GM19463 (cell line): Measurements from ENCODE around the gene POC1A.

Source experiments
- ATAC-seq: cut with Tn5 transposase; IDR thresholded peaks from one replicate; pipeline ENCODE4 v1.9.1; 2021; ENCODE audit warnings: mild to moderate bottlenecking, moderate library complexity; ENCODE audit not compliant: unreplicated experiment

The POC1A gene

DNA sequence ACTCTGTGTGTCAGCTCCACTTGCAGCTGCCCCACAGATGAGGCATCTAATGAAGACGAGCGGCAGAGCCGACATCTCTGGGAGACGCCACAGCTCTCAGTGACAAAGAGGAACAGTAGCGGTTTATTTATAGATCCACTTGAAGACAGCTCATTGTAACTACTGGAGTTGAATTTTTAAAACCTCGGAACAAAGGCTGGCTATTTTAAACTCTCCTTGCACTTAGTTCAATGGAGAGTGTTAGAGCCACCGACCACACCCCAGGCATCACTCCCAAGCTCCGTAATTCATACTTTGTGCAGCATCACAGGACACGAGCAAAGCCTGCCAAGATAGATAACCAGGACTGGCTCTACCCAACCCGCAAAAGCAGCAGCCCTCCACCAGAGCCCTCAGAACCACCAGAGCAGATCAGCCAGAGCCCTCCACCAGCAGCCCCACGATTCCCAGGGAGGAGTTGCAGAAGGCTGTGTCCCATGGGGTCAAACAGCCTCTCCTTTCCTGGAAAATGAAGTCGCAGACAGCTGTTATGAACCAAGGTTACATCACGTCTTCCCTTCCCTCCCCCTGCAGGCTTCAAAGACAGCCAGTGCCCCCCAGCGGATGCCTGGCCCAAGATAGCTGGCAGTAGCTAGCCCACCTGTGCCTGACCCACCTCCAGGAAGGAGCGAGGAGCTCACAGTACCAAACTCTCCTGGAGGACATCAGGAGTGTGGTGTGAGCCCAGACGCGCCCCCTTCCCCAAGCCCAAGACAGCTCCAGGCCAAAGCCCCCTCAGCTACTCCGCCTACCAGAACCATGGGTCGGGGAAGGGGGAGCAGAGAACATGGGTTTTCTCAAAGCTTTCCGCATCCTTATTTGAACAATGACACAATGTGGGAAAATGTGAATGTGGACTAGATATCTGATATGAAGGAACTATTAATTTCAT is 45.7 kb downstream of the POC1A start:
- ATAC-seq = no peak

DNA sequence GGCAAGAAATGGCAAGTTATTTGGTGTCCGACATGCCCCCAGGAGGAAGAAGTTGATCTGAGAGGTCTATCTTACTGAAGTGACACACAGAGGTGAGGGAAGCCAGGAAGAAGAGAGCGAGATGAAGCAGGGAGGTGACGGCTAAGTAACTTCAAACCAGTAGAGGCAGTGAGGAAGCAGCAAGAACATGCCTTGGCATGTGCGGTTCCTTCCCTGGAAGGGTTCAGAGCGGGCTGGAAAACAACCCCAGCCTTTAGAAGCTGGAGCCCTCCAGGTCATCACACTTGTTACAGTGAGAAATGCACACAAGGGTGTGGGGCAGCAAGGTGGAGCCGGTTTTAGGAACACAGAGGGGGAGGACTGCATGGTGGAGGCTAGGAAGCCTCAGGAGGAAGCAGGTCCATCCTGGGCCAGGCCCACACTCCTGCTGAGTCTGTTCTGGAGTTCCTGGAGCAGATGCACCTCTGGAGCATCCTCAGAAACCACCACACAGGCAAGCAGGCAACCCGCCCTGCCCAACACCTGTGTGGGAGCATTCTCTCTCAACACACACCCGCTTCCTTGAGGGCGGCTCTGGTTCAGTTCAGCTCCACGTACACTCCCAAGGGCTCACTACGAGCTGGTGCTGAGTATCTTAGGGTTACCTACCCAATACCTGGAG is 47.1 kb downstream of the POC1A start:
- ATAC-seq = no peak

DNA sequence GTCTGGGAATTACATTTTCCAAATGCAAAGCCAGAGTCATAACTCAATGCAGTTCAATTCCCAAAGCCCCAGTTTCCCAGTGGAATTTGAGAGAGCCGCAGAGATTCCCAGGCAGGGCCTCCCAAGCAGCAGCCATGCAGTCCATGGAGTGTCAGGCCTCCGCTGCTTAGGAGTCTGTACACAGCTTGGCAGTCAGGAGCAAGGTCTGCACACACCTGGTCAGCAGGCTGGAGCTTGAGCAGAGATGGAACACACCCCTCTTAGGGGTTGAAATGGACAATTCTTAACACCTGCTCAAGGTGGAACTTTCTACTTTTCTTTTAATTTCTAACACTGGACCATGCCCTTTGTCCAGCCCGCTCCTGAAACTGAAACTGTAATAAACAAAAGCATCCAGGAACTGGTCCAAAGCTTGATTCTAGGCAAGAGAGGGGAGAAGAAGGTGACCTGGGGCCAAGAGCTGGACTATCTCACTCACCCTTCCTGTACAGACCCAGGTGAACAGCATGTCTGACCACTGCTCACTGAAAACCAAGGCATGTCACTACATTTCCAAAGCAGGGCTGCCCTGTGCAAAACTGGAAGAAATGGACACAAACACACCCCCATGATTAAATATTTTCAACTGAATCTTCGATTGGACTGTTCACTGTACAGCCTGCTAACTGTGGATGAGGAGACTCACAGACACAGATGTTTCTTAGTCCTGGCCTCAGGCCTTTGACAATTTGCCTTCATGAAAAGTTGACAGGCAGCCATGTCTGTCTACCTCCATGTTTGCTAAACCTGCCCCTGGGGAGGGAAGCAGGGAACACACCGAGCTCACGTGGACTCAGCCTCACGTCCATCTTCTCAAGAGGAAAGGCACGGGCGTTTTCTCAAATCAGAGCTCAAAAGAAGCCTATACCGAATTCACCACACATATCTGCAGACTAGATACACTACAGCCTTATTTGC is 49.3 kb downstream of the POC1A start:
- ATAC-seq = no peak

DNA sequence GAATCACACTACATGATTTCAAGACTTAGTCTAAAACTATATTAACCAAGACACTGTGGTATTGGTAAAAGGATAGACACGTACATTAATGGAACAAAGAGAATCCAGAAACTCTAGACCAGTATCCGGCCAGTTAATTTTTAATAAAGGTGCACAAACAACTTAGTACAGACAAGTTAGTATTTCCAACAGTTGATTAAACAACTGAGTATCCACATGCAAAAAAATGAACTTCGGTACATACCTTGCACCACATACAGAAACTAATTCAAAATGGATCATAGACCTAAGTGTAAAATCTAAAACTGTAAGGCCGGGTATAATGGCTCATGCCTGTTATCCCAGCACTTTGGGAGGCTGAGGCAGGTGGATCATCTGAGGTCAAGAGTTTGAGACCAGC is 51.3 kb downstream of the POC1A start:
- ATAC-seq = no peak

DNA sequence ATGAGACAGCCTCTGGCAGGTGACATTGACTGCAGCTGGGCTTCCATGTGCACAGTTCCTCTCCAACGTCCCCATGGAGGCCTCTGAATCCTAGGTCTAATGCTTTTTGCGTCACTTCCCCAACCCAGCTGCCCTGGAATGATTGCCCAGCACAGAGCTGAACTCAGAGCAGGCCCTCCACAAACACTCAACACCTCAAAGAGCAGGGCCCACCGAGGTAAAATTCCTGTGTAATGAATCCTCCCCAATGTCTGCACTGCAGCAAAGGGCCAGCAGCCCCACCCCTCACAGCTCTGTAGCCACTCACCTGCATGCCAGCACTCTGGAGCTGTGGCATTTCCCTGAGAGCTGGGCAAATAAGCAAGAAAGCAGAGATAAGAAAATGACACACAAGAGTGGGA is 55.2 kb downstream of the POC1A start:
- ATAC-seq = no peak

DNA sequence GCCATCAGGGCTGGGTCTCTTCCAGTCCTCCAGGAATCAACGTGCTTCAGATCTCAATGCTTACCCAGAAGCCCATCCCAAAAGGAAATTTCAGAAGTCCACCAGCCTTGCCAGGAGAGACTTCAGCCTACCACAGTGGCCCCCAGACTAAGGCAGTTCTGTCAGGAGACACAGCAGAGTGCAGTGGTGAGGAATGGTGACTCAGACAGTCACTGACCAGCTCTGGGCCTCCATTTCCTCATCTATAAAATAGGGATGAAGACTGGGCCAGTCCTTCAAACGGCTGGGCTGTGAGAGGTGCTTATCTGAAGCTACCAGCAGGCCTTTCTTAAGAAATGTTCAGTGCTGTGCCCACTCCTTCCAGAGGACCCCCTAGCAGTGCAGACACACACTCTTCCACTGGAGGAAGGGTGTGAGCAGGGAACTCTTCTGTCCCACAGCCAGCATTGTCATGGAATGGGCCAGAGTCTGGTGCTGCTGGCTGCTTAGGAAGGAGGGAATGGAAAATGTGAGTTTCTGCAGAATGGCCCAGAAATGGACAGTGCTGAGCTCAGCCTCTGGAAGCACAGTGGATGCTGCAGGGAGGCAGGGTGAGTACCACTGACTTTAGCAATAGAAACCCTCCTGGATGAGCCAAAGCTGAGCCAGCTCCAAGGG is 56.2 kb downstream of the POC1A start:
- ATAC-seq = no peak

DNA sequence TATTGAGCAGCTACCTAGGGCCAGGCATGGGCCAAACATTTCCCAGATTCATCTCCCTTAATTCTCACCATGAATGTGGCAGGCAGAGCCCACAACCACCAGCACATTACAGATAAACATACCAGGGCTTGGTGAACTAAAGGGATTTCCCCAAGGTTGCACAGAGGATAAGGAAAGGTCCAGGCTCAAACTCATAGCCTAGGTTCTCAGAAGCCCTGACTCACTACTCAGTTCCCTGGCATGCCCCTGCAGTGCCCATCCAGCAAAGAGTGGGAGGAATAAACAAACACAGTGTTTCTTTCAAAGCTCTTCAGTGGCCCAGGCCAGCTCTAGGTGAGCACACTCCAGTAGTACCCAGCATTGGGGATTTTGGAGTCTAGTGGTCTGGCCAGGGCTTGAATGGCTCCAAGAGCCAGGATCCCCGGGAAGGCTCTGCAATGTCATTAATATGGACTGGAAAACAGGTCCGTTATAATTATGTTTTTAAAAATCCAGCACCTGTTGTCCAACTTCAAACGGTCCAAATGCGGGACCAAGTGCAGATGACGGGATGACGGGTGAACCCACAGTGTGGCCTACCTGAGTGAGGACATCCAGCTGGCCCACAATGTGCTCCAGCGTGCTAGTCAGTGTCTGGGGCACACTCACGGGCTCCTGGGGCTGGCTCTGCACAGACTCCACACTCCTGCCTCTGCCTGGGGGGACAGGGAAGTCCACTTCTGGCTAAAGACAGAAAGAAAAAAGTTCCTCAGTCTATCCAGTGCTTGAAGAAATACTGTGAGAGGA is 58.0 kb downstream of the POC1A start:
- no peak for ATAC-seq

DNA sequence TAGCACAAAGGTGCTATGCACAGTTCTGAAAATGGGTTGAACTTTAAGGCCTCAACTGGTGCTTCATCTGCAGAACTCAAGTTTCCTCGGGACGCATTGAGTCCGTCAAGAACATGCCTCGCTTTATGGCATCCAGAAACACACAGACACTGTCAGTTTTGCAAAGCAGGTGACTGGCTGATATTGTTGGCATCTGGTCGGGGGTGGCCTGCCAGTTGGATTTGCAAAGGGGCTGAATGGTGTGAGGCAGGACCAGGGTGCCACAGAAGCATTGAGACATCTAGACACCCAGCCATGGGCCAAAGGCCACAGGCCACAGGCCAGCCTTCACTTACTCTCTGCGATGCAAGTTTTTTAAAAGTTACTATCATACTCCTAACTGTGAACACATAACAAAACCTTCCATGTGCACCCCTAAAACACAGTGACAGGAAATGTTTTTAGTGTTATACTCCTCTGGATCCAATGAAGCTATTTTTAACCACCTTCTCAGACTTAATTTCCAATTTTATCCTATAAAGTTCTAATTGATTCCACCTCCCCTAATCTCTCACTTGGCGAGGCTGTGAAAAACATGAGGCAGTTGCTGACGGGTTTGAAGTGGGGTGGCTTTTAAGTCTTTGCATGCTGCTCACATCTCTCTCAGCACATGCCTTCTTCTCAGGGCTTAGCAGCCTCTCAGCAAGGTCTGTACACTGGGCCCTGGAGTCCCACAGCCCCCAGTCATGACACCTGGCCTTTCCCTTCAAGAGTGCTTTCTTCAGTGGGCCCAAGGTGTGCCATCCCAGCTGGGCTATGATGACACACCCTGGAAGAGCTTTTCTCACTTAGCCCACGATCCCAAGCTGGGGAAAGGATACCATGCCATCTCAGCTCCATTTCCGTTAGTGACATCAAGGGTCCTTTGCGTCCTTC is 59.4 kb downstream of the POC1A start:
- no peak for ATAC-seq

DNA sequence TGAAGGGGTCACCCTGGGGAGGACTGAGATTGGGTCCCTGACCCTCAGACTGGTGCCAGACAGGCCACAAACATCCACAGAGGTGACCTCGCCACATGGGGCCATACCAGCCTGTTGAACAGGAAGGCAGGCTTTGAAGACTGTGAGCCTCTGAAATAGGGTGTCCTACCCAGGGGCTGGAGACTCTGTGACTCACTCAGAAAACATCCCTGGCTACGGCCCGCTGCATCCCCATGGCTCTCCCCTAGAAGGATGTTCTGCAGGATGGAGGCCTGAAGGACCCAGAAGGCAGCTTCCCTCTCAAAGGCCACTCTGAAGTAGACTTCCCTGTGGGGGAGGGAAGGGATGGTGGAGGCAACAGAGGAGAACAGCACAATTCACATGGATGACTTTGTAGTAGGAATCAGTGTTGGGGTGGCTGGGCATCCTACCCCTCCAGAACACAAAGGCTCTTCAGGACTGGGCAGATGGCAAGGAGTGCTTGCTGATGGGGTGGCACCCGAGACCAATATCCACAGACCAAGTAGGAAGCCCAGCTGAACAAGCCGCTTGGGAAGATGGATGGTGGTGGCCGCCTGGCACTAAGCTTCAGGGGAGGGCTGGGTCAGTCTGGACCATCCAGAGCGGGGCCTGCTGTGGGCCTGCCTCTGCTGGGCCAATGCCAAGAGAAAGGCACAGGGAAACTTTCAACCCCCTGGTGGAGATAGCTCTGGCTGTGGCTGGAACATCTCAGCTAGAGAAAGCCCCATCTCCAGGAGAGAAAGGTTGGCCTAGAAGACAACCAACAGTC is 60.3 kb downstream of the POC1A start:
- ATAC-seq = no peak

DNA sequence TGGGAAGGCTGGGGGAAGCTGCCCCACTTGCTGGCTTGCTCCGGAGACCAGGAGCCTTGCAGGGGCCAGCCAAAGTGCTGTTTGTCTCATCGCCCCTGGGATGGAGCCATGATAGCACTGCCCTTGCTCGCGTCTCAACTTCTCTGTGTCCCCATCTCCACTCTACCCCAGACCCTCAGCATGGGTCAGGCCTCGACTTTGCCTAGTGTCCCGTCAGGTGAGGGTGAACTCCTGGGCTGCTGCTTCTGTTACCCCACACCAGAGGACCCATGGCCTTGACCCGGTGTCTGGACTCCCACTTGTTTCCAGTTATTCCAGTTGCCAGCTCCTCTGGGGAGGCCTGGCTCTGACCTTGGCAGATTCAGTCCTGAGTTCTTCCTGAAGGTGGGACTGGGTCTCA is 61.3 kb downstream of the POC1A start:
- no peak for ATAC-seq

DNA sequence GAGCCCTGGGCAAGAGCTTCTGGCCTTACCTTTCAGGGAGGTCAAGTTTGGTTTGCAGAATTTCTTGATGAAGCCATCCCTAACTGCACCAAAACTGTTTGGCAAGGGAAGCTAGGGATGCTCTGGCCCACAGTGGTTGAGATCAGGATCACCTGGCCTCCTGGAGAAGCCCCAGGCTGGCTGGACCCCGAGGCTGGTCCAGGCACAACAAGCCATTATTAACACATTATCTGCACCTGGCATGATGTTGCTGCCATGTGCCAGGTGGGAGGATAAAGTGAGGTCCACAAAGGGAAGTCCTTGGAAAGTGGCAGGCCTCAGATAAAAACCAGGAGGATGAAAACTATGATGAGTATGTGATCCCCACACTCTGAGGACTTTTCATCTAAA is 62.0 kb downstream of the POC1A start:
- ATAC-seq = no peak

DNA sequence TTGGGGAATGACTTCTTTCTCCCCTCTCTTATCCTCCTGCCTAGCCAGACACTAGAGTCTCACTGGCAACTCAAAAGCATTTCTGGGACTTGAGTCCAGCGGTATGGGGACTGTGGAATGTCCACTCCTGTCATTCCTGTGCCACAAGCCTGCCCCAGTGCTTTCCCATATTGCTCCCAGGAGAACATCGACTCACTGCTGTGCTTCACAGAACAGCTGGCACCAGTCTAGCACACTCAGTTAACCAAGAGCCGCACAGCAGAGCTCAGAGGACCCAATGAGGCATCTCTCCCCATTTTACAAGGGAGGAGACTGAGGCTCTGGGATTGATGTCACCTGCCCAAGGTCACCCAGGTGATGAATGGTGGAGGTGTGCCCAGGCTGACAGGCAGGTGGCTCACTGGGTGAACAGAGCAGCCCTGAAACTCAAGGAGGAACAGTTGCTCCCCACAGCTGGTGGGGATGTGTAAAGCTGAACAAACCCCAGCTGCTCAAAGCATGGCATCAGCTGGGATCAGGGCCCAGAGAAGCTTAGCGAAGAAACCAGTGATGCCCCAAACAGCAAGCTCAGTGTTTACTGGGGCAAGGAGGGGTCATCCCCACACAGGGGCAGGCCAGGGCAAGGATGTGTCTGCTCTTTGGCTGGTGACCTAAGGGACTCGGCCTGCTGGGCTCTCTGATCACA is 62.5 kb downstream of the POC1A start:
- no peak for ATAC-seq

DNA sequence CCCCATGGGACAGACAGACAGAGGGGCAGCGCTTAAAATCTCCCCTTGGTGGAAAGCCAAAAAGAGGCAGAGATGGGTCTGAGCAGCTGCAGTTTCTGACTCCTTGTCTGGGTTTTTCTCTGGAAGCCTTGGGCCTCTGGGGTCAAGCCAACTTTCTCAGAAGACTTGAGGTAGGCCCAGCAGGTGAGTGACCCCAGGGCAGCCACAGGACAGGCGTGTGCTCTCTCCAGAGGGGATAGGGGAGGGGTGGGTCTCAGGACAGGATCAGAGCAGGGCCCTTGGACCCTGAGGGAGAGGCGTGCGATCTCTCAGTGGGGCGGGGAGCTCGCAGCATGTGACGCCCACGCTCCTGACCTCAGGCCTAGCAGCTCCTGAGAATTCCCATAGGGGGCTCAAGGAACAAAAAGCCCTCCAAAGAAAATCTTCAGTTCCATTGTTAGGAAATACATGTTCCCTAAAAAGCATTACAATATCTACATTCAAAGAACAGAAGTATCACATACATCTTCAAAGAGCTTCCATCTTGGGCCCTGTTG is 63.2 kb downstream of the POC1A start:
- ATAC-seq = no peak

DNA sequence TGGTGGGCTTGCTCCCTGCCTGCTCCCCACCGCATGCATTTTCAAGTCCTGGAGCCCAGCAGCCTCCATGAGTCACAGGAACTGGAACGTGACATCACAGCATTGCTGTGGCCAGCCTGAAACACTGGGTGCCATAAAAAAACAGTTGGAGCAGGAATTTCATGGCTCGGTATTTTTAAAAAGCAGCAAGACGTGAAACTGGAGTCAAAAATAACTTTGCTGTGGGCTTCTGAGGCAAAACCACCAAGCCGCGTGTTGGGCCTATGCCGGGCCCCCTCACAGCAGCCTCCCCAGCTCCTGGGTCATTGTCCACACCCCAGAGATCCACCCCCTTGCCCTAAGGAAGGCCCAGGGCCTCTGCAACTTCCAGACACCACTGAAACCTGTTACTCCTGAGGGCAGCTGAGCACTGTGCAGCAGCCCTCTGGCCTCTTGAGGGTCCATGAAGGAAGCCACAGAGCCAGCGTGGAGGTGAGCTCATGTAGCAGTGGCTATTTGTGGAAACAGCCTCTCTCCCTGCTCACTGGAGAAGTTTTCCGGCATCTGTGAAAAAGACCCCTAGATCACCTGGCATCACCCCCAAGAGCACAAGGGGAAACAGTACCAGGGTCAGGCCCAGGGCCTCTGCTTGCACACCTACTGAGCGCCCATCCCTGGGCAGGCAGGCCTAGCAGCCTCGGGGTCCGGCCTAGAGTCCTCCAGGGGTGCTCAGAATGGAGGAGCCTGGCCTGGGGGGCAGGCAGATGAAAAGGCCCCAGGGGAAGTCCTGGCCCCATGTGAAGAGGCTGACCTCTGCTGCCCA is 63.9 kb downstream of the POC1A start:
- no peak for ATAC-seq

DNA sequence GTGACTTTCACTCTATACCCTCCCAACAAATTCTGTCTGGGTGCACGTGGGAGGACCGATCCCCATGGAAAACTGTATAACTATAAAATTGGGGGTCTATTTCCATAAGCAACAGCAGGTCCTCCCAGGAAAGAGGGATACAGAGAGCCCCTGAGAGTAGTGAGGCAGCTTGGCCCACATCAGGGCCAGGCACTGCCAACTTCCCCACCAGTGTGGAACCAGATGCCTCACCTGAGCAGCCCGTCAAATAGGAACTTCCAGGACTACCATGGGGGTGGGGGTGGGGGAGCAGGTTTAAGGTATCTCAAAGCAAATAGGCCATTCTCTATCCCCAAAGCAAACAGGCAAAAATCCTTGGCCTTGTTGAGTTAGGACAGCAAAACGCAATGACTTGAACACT is 64.5 kb downstream of the POC1A start:
- ATAC-seq = no peak
